Stomach (tissue), 4 donors: ENCODE results near the gene ATP5MC2.

Experiments
- EP300 ChIP-seq: sonication (generic); formaldehyde crosslinking; IDR thresholded peaks from one replicate; pipeline ENCODE4 v1.6.1; 2017; ENCODE audit warnings: antibody characterized with exemption
- POLR2A ChIP-seq, 4 donors: fragments of 450-650 bp; IDR thresholded peaks; one replicate each; pipeline ENCODE4 v1.6.1; 2016; ENCODE audit warnings: antibody characterized with exemption in 4 of 4, control low read depth in 2 of 4, mild to moderate bottlenecking in 1 of 4, moderate library complexity in 1 of 4
- POLR2AphosphoS5 ChIP-seq, 3 donors: sonication (generic); formaldehyde crosslinking; IDR thresholded peaks; one replicate each; pipeline ENCODE4 v1.6.1; 2016; ENCODE audit warnings: antibody characterized with exemption in 3 of 3
- TF ChIP-seq, protein P1 (sequence below), 7 experiments: fragments of 450-650 bp in 4 of 7; fragments of 200-600 bp in 3 of 7; sonication (generic) in 3 of 7; IDR thresholded peaks; one replicate each; pipeline ENCODE4 v1.5.1; 2016 to 2019; ENCODE audit warnings: antibody characterized with exemption in 7 of 7, control low read depth in 2 of 7, mild to moderate bottlenecking in 1 of 7

GRCh38 chr12:53645165-53645564, 30.7 kb downstream of the ATP5MC2 start:
- TF ChIP-seq EP300 = no peak
- TF ChIP-seq, protein P1, sequence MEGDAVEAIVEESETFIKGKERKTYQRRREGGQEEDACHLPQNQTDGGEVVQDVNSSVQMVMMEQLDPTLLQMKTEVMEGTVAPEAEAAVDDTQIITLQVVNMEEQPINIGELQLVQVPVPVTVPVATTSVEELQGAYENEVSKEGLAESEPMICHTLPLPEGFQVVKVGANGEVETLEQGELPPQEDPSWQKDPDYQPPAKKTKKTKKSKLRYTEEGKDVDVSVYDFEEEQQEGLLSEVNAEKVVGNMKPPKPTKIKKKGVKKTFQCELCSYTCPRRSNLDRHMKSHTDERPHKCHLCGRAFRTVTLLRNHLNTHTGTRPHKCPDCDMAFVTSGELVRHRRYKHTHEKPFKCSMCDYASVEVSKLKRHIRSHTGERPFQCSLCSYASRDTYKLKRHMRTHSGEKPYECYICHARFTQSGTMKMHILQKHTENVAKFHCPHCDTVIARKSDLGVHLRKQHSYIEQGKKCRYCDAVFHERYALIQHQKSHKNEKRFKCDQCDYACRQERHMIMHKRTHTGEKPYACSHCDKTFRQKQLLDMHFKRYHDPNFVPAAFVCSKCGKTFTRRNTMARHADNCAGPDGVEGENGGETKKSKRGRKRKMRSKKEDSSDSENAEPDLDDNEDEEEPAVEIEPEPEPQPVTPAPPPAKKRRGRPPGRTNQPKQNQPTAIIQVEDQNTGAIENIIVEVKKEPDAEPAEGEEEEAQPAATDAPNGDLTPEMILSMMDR (IDR thresholded peaks at IDR 0.05) = no peak
- TF ChIP-seq POLR2A (IDR thresholded peaks at IDR 0.05) = no peak
- TF ChIP-seq POLR2AphosphoS5 (IDR thresholded peaks at IDR 0.05) = no peak
